Activated naive CD8-positive, alpha-beta T cell treated with anti-CD3 and anti-CD28 coated beads, Interleukin-2, amount 50 U/mL, for 16 hours (primary cell): Measurements from ENCODE around the gene ACADL.
A peak's percentile ranks its signal among the peaks of the same experiment; 100 is the strongest.

Source experiments
- DNase-seq: peaks from one replicate; pipeline ENCODE4 v3.0.0-alpha.2; 2020; ENCODE audit warnings: low read depth, low spot score

ACADL gene

GRCh38 chr2:210170446-210171303, 54.6 kb downstream of the ACADL start:
- DNase-seq: peak; percentile 93

- no peak for DNase-seq
Measured at GRCh38 chr2:210170196-210170445, 55.1 kb downstream of the ACADL start.

- DNase-seq: no peak
Measured at GRCh38 chr2:210169516-210170195, 55.6 kb downstream of the ACADL start.

- no peak for DNase-seq
Measured at GRCh38 chr2:210167227-210167626, 58.0 kb downstream of the ACADL start.

GRCh38 chr2:210162466-210163124, 62.7 kb downstream of the ACADL start:
- DNase-seq: no peak

GRCh38 chr2:210159059-210159458, 66.2 kb downstream of the ACADL start:
- no peak for DNase-seq

GRCh38 chr2:210158236-210158635, 67.0 kb downstream of the ACADL start:
- DNase-seq: no peak

GRCh38 chr2:210157526-210157925, 67.7 kb downstream of the ACADL start:
- no peak for DNase-seq

- no peak for DNase-seq
Measured at GRCh38 chr2:210147614-210148013, 77.6 kb downstream of the ACADL start.
